GM18870 (cell line): ENCODE data around the gene BCAS4.

Source experiments
- ATAC-seq: cut with Tn5 transposase; IDR thresholded peaks from one replicate; pipeline ENCODE4 v1.9.1; 2021; ENCODE audit warnings: moderate library complexity; ENCODE audit not compliant: unreplicated experiment

Gene BCAS4

DNA sequence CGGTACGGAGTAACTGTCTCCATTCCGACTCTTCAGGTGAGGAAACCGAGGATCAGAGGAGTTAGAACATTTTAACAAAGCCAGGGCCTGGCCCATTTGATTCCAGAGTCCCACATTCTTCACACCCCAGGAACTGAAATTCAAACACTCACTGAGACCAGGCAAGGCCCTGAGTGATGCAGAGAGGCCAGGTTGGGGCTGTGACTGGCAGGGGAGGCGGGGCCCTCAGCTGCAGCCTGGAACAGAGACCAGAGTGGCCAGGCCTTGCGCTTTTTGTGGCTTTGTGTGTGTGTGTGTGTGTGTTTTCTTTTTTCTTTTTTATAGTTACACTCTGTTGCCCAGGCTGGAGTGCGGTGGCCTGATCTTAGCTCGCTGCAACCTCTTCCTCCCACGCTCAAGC is 57.2 kb downstream of the BCAS4 start:
- ATAC-seq, result no peak

DNA sequence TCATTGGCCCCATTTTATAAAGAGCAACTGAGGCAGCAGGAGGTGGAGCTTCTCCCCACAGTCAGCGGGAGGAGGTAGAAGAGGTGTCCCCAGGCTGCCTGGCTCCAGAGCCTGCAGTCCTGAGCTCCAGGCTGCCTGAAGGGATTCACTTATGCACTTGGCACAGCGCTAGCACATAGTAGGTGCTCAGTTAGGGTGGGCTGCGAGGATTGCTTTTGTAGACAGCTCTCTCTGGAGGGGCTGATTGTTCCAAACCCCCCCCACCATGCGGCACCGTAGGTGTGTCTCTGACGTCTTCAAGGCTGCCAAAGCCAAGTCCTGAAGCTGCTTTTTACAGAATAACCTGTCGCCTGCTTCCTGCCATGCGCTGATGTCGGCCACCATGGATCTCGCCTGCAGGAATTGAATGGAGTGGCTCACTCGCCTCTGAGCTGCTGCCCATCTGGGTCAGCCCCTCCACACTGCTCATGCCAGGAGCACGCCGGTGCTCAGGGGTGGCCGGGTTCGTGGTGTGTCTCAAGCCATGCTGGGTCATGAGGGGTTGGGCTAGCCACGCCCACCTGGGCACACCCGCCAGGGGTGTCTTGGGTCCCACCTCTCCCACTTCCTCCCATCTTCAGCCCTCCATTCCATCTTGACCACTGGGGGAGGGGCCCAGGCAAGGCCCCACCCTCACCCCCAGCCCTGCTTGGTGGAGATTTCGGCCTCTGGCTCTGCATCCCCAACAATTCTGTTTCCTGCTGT is 59.8 kb downstream of the BCAS4 start:
- ATAC-seq, result no peak

DNA sequence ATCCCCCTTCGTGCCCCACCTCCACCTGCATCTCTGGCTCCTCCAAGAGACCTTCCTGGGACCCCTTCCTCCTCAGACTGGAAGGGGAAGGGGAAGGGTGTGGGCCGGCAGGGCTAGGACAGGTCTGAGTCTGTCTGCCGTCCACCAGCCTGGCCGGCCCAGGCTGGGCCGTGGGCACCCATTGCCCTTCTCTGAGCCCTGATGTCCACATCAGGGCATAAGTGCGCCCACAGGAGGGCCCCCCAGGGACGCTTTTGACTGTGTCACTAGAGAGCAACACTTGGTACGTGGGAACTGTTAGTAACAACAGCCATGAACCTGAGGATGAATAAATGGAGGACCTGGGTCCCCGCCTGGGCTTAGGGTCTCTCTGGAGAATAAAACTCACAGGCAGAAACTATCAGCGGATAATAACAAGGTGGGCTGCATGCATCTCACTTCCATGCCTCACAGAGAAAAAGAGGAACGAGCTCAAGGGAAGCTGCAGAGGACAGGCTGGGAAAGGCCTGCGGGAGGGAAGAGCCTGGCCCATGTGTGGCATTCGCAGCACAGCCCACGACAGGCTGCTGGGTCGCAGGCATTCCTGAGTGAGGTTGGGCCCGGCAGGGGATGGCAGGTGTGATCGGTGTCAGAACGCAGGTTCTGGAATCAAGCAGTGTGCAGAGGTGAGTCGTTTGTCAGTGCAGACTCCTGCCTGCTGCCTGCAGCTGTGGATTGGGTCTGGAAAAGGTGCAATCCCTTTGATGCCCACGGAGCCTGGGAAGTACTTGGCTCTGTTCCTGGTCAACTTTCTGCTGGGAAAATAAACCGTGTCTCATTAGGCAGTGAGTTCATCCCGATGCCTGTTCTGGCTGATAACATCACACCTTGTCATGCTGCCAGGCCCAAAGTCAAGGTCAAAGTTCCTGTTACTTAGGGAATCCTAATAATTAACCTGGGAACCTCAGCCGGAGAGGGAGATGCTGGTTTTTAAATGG is 60.9 kb downstream of the BCAS4 start:
- no peak for ATAC-seq

DNA sequence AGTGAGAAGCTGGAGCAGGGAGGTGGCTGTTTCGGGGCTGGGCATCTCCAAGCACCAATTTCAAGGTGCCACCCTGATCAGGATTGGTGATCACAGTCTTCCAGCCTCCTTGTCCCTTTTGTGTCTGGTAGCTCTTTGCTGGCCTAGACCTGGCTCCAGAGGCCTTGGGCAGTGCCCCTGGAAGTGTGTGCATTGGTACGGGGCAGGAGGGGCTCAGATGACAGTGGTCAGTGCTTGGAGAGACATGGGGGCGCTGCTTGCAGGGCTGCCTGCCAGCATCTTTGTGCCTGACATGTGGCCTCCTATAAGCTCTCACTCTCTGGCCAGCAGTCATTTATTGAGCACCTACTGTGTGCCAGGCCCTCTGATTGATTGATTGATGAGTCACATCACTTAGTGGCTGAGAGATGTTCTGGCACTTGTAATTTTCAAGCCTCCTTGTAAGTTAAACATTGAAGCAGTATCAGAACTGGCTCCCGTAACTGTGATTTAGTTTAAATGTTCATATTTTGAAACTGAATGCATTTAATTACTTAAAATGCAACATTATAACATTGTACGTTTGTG is 61.7 kb downstream of the BCAS4 start:
- no peak for ATAC-seq

DNA sequence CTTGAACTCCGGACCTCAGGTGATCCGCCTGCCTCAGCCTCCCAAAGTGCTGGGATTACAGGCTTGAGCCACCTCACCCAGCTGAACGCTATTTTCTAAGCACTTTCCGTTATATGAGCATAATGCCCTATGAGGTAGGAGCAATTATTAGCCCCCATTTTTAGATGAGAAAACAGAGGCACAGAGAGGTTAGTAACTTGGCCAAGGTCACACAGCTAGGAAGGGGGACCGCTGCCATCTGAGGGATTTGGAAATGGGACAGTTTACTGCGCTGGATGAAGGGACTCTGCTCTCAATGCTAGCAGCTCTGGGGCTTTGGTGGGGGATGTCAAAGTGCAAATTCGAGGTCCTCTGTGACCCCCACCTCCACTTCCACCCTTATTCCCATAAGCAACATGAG is 62.5 kb downstream of the BCAS4 start:
- no peak for ATAC-seq

DNA sequence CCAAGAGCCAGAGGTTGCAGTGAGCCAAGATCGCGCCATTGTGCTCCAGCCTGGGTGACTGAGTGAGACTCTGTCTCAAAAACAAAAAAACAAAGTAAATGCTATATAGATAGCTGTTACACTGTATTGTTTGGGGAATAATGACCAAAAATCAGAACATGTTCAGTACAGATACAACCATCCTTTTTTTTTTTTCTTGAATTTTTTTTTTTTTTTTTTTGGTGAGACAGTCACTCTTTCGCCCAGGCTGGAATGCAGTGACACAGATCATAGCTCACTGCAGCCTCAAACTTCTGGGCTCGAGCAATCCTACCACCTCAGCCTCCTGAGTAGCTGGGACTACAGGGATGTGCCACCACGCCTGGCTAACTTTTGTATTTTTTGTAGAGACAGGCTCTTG is 63.7 kb downstream of the BCAS4 start:
- no peak for ATAC-seq

DNA sequence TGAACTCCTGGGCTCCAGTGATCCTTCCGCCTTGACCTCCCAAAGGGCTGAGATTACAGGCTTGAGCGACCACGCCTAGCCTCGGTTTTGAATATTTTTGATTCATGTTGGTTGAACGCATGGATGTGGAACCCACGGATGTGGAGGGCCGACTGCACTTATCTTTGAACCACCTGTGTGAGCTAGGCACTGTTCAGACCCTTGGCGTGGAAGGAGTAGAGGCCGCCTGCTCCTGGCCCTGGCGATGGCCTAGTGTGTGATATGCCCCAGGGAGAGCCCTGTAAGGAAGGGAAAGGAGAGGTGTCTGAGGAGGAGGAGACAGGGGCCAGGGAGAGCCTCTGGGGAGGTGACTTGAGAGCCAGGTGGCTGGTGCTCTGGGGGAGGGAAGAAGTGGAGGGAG is 64.3 kb downstream of the BCAS4 start:
- ATAC-seq, result no peak

DNA sequence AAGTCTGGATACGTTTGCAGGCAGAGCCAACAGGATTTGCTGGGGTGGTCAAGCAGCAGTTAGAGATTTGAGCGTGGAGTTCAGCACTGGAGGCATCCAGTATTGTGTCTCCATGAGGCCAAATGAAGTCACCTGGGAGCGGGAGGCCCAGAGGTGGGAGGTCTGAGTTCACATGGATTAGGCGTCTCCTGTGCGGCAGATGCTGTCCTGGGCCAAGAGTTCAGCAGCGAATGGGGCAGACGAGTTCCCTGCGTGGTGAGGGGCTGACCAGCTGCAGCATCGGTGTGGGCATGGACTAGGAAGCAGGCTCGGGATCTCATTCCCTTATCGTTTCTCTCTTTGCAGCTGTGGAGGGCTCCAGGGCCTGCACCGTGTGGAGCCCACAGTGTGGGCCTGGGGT is 66.2 kb downstream of the BCAS4 start:
- no peak for ATAC-seq

DNA sequence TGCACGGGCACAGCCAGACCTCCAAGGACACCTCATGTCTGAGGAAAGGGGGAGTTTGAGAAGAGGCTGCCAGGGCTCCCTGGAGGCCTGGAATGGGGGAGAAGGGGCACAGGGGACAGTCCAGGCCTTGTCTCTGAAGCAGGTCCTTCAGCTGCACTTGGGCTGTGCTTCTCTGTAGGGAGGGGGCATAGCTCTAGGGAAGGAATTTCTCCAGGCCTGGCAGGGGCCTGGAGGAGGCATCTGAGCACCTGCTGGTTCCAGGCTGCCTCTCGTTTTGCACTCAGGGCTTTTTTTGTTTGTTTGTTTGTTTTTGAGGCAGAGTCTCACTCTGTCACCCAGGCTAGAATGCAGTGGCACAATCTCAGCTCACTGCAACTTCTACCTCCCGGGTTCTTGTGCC is 67.7 kb downstream of the BCAS4 start:
- ATAC-seq, result no peak

DNA sequence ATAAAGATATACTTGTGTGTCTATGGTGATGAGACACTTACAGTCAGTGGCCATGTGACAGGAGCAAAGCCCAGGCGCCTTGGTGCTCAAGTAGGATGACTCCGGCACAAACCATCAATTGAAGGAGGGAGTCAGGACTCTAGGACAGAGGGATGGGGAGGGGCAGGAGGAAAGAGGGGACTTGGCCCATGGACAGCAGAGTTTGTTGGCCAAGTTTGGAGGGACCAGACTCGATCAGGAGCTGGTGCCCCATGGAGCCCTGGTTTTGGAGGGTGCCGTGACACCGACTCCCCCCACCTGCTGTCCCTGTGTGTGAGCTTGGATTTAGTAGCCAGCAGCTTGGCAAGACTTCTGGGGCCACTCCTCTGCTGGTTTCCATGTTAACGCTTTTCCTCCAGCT is 70.3 kb downstream of the BCAS4 start:
- ATAC-seq, result no peak

DNA sequence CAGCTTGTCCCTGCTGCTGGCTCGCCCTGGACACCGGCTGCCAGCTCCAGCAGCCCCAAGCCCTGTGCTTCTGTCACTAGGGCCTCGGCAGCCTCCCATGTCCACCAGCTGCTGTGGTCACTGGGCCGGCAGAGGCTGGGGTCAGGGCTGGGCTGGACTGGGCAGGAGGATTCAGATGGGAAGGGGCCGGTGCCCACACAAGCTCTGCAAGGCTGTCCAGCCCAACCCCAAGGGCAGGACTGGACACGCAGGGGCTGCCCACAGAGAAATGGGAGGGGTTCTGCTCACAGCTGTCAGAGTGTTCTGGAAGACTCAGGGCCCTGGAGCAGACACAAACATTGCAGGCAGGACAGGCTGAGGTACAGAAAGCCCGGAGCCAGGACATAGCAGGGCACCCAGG is 70.7 kb downstream of the BCAS4 start:
- ATAC-seq, result no peak

DNA sequence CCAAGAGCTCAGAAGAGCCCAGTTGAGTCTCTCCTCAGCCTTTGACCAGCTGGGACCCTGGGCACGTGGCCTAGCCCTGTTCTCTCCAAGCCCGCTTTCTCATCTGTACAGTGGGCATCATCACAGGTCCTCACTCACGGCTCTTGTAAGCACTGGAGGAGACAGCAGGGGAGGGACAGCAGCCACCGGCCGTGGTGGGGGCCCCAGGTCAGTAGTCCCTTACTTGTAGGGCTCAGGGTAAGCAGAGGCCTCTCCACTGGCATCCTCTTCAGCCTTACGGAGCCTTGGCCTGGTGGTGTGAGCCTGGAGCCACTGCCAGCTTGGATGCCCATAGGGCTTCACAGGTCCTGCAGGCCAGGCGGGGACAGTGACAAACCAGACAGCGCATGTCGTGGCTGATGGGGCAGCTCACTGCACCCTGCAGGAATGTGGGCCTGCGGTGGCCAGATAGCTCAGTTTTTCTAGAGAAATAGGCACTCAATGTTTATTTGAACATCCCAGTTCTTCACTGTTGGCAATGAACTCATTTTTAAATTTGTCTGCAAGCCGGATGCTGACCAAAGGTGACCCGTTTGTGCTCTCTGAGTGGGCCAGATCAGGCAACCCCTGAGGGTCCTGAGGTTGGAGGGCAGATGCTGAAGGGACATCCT is 71.3 kb downstream of the BCAS4 start:
- no peak for ATAC-seq

DNA sequence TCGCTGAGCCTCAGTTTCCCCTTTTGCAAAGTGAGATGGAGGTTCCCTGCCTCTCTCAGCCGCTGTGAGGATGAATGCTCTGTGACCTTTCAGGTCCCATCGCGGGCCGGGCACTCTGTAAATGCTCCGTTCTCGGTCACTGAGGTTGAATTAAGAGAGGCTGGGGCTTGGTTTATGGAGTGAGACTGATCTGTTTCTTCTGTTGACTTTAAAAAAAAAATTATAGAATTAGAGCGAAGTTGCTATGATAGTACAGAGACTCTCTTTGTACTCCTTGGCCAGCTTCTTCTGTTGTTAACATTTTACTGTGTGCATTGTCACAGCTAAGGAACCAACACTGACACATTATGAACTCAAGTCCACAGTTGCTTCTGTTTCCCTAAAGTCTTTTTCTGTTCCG is 72.0 kb downstream of the BCAS4 start:
- ATAC-seq, result no peak

DNA sequence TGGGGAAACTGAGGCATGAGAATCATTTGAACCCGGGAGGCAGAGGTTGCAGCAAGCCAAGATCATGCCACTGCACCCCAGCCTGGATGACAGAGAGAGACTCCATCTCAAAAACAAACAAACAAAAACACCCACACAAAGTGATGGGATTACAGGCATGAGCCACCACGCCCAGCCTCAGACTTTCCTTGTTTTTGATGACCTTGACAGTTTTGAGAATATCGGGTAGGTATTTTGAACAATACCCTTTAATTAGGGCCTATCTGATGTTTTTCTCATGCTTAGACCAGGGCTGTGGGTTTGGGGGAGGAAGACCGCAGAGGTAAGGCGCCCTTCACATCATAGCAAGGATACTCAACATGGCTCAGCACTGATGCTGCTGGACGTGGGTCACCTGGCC is 72.9 kb downstream of the BCAS4 start:
- ATAC-seq, result no peak

DNA sequence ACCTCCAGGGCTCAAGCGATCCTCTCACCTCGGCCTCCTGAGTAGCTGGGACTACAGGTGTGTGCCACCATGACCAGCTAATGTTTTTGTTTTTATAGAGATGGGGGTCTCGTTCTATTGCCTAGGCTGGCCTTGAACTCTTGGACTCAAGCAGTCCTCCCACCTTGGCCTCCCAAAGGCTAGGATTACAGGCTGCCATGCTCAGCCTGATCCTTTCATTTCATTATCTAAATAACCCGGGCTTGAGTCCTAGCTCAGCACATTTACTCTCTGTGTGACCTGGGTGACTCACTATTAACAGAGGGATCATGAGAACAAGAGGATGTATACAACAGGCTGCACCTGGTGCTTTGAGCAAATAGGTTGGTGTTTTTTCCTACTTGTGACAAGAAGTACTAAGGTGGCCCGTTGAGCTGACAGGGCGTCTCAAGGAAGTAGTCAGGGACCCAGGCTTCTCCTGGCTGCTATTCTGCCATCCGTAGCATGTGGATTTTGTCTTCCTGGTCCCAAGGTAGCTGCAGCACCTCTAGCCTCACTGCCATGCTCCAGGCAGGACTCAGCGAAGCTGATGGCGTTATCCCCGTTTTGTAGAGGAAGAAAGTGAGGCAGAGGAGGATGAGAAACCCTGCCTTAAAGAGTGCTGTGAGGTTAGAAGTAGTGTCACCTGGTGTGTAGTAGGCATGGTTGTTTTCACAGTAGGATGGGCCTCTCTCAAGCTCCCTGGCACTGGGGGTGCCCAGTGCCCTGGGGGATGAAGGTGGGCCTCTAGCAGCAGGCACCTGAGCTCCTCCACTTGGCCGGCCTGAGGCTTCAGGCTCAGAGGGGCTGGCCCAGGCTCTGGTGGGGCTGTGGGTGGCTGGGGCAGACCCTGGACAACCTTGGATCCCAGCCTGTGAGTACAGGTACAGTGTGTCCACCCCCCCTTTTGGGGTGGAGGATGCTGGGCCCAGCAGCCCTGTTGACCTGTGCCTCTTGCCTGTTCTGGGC is 73.9 kb downstream of the BCAS4 start:
- no peak for ATAC-seq

DNA sequence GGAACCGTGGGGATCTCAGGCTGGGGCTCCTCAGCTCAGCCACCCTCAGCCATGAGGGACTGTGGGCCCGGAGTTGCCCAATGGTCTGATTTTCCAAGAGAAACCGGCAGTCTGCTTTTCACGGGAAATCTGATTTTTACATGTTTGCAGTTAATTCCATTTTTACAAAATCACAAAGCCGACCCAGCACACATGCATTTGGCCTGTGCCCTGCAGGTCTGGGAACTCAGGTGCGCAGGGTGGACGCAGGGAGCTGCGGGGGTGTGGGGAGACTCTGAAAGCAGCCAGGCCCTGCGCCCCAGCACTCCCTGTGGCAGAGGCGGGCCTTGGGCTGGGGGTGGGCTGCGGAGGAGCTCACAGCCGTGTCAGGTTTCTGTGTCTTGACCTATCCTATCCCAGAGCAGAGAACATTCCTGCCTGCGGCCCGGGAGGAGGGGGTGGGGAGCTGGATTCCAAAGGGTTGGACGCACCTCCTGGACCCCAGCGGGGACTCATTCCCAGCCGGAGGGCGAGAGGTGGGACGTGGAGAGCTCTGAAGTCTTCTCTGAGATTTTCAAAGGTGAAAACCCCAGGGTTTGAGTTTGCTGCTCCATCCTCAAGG is 75.8 kb downstream of the BCAS4 start:
- ATAC-seq, result no peak

DNA sequence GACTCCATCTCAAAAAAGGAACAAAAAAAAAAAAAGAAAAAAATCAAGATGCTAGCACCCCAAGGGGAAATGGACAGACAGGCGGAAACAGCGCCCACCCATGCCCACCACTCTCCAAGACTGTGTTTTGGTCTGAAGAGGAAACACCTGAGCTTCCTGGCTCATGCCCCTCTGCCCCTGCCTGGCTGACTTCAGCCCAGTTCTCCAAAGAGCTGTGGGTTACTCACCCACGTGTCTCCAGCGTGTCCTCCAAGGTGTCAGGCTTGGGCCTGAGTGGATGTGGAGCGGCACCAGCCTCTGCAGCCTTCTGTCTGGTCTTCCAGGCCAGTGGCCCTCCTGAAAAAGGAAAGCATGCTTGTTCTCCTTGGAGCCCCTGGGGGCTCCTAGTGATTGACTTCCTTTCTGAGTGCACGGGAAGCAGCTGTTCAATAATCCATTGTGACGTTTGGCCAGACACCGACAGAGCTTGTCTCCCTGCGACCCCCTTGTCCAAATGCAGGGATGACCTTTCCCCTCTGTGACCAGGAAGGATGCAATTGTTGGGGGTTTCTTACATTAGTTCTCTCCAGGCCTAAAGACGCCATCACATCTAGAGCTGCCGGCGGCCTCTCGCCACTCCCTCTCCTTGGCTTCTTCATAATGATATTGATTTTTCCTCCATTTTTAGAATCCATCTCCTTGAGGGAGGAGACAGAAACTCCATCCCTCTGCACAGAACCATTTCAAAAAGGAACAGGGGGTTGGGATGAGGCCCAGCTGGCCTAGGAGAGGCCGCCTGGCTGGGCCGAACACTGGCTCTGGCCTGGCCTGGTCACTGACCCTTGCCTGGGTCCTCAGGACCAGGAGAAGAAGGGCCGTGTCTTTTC is 77.9 kb downstream of the BCAS4 start:
- ATAC-seq, result no peak

DNA sequence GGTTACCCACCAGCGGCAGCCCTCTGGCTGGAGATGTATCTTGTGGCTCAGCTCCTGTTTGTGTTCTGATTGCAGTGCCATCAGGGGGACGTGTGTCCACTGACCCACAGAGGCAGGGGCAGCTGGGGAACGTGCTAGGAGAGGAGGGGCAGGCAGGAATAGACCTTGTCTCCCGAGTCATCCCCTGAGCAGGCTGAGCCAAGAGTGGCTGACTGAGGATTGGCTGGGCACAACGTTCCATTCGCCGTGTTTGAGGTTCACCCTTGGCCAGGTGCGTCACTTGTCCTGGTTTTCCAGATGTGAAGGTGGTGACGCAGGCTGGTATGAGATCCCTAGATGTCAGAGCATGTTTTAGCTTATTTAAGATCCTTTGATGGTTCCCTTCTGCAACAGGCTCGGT is 78.7 kb downstream of the BCAS4 start:
- ATAC-seq, result no peak
